OCI-LY7 (cell line): ENCODE measurements around the gene SPHKAP. TPM values are rescaled to one million over a fixed set of nuclear protein-coding genes. Genes with fewer than 3 reads are reported as not detected.

Source experiments
- BruUV-seq: library from RNA; stranded (reverse); fragments of 400-500 nt; replicated peaks from 2 replicates; lab custom pipeline; 2021; lab: Mats Ljungman, UMichigan
- CTCF ChIA-PET: fragments of 300-600 bp; sonication (Branson Sonifier 250); formaldehyde crosslinking; loops from one replicate; lab custom pipeline; 2022; ENCODE audit warnings: antibody characterized with exemption; ENCODE audit not compliant: unreplicated experiment; lab: Charles Lee
- POLR2A ChIA-PET: fragments of 300-600 bp; sonication (Branson Sonifier 250); formaldehyde crosslinking; loops from one replicate; lab custom pipeline; 2022; ENCODE audit warnings: antibody characterized with exemption; lab: Charles Lee
- DNase-seq: peaks from one replicate; pipeline ENCODE4 v3.0.0-alpha.2; 2015; ENCODE audit warnings: low spot score
- H2AFZ ChIP-seq: fragments of 200-600 bp; sonication (generic), shearing (Covaris generic); 2 replicates; pipeline ENCODE4 v1.6.1; 2014; ENCODE audit warnings: mild to moderate bottlenecking, antibody characterized with exemption, low read length, moderate library complexity
- H3K27ac ChIP-seq: fragments of 200-600 bp; sonication (generic); 2 replicates; pipeline ENCODE4 v1.5.1; 2014; ENCODE audit warnings: mixed run types, low read depth, mild to moderate bottlenecking, moderate library complexity, low read length, inconsistent platforms; ENCODE audit not compliant: poor library complexity, severe bottlenecking
- H3K36me3 ChIP-seq: fragments of 200-600 bp; sonication (generic); 2 replicates; pipeline ENCODE4 v1.6.1; 2014; ENCODE audit warnings: mild to moderate bottlenecking, antibody characterized with exemption, low read length, moderate library complexity, mixed read lengths; ENCODE audit not compliant: insufficient read depth
- H3K4me1 ChIP-seq: fragments of 200-600 bp; sonication (generic); 2 replicates; pipeline ENCODE4 v1.5.1; 2014; ENCODE audit warnings: mild to moderate bottlenecking, low read length; ENCODE audit not compliant: insufficient read depth, poor library complexity, severe bottlenecking
- H3K4me2 ChIP-seq: fragments of 200-600 bp; sonication (generic); 2 replicates; pipeline ENCODE4 v1.6.1; 2014; ENCODE audit warnings: mild to moderate bottlenecking, low read length
- H3K4me3 ChIP-seq: fragments of 200-600 bp; sonication (generic); 2 replicates; pipeline ENCODE4 v1.5.1; 2014; ENCODE audit warnings: mild to moderate bottlenecking, low read depth, low read length; ENCODE audit not compliant: poor library complexity, severe bottlenecking
- H3K79me2 ChIP-seq: fragments of 200-600 bp; sonication (generic); 2 replicates; pipeline ENCODE4 v1.6.1; 2016; ENCODE audit warnings: low read depth, mild to moderate bottlenecking, low read length, moderate library complexity, mixed read lengths; ENCODE audit not compliant: insufficient read depth
- H3K9me2 ChIP-seq: fragments of 200-600 bp; sonication (generic); 2 replicates; pipeline ENCODE4 v1.6.1; 2016; ENCODE audit warnings: mild to moderate bottlenecking, low read length, mixed read lengths; ENCODE audit not compliant: insufficient read depth
- H3K9me3 ChIP-seq: fragments of 200-600 bp; sonication (generic); 2 replicates; pipeline ENCODE4 v1.6.1; 2014; ENCODE audit warnings: mild to moderate bottlenecking, mixed run types, low read length, mixed read lengths
- H4K20me1 ChIP-seq: fragments of 200-600 bp; sonication (generic); 2 replicates; pipeline ENCODE4 v1.6.1; 2014; ENCODE audit warnings: mild to moderate bottlenecking, antibody characterized with exemption, low read length, moderate library complexity, mixed read lengths; ENCODE audit not compliant: insufficient read depth
- CTCF ChIP-seq: fragments of 200-600 bp; sonication (generic); conservative IDR thresholded peaks from 2 replicates; pipeline ENCODE4 v1.5.1; 2014; ENCODE audit warnings: mild to moderate bottlenecking, antibody characterized with exemption, low read length, moderate library complexity, mixed read lengths
- EZH2phosphoT487 ChIP-seq: fragments of 200-600 bp; sonication (generic); IDR thresholded peaks from 2 replicates; pipeline ENCODE4 v1.6.1; 2018; ENCODE audit warnings: low read depth, borderline replicate concordance, mild to moderate bottlenecking, mixed run types, antibody characterized with exemption, low read length, moderate library complexity, mixed read lengths
- intact Hi-C: fragments of 100-400 bp; cut with micrococcal nuclease; formaldehyde crosslinking; loops from one replicate; pipeline ENCODE4 v1.10.0; 2022; ENCODE audit not compliant: unreplicated experiment
- total RNA-seq, 2 experiments: library from RNA; depleted of rRNA in 1 of 2; stranded (reverse); fragments of >200 nt in 1 of 2; shearing (Covaris generic) in 1 of 2; gene quantifications; 2 replicates each; pipeline ENCODE4 v1.2.3, GENCODE V29; 2014 to 2022

SPHKAP gene
- total RNA-seq, 2 experiments from 2014 or later = not detected

GRCh38 chr2:228037915-228038314 is 143.6 kb downstream of the SPHKAP start:
- H3K4me1 ChIP-seq = no peaks in the 10 kb centered on the region
- intact Hi-C loops = no loop called here
- no peak overlapping the region for H3K4me3 ChIP-seq
- no peaks in the 10 kb centered on the region for H4K20me1 ChIP-seq
- H3K36me3 ChIP-seq = no peaks in the 10 kb centered on the region
- no TSS peak for BruUV-seq
- no peaks in the 10 kb centered on the region for H3K9me2 ChIP-seq
- POLR2A ChIA-PET = no interaction called here
- no peak for DNase-seq
- H3K27ac ChIP-seq = no peak overlapping the region
- no peak overlapping the region for H3K4me2 ChIP-seq
- H3K79me2 ChIP-seq = no peaks in the 10 kb centered on the region
- CTCF ChIA-PET = no interaction called here
- H2AFZ ChIP-seq = no peak overlapping the region
- TF ChIP-seq CTCF (no peak), EZH2phosphoT487 (no peak)
- no peaks in the 10 kb centered on the region for H3K9me3 ChIP-seq

DNA sequence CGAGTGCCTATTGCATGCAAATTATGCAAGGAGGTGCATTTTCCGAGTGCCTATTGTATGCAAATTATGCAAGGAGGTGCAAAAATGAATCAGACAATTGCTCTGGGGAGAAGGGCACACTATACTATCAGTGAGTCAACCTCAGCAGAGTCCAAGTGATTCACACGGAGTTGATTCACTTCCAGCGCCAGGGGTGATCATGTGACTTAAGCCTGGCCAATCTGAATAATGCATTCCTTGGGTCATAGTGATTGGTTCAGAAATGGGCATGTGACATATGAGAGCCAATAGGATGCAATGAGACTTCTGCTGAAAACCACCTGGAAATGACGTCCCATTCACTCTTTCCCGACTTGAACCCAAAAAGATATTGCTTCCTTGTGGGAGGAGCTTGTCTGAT is 157.9 kb downstream of the SPHKAP start:
- ChIA-PET POLR2A (interaction anchor here (0.7 kb wide), 1 partner anchor 134 kb away, joined by 5 read pairs; no protein-coding TSS in a partner anchor), CTCF (no interaction called here)
- intact Hi-C loops = no loop called here
- Histone ChIP-seq H3K4me1 (no peaks in the 10 kb centered on the region), H3K79me2 (no peaks in the 10 kb centered on the region), H3K9me3 (no peaks in the 10 kb centered on the region), H4K20me1 (no peaks in the 10 kb centered on the region), H3K9me2 (no peaks in the 10 kb centered on the region), H3K36me3 (no peaks in the 10 kb centered on the region), H2AFZ (no peak overlapping the region), H3K4me3 (no peak overlapping the region), H3K4me2 (no peak overlapping the region), H3K27ac (no peak overlapping the region)
- no TSS peak for BruUV-seq
- no peak for DNase-seq
- no peak for TF ChIP-seq EZH2phosphoT487
- no peak for TF ChIP-seq CTCF

DNA sequence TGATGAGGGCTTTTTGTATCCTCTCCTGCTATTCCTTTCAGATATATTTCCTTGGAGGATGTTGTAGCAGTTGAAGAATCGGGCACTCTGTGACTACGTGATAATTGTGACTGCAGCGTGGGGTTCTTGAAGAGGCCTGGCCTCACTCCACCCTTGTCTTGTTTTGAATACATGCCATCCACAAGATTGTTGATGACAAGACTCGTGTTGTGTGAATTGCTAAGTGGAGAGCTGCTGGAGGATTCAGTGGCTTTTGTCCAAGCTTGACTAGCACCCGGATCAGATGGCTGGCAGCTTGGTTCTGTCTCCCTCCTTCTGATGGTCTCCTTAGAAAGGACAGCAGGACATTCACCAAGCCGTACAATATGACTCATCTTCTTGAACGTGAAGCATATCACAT is 163.2 kb downstream of the SPHKAP start:
- CTCF ChIA-PET = no interaction called here
- DNase-seq = no peak
- no peaks in the 10 kb centered on the region for H3K36me3 ChIP-seq
- H3K4me1 ChIP-seq = no peaks in the 10 kb centered on the region
- H2AFZ ChIP-seq = no peak overlapping the region
- H3K9me3 ChIP-seq = no peaks in the 10 kb centered on the region
- H3K9me2 ChIP-seq = no peaks in the 10 kb centered on the region
- H4K20me1 ChIP-seq = no peaks in the 10 kb centered on the region
- H3K4me2 ChIP-seq = no peak overlapping the region
- no peak overlapping the region for H3K27ac ChIP-seq
- intact Hi-C loops = no loop called here
- BruUV-seq = no TSS peak
- POLR2A ChIA-PET = interaction anchor here (1.0 kb wide), 1 partner anchor 726 kb away, joined by 3 read pairs; no protein-coding TSS in a partner anchor
- H3K4me3 ChIP-seq = no peak overlapping the region
- no peaks in the 10 kb centered on the region for H3K79me2 ChIP-seq
- TF ChIP-seq EZH2phosphoT487 (no peak), CTCF (no peak)
